ENCODE measurements around the gene SLC25A1. TPM values are rescaled to one million over a fixed set of nuclear protein-coding genes. Genes with fewer than 3 reads are reported as not detected.
"Not testable (repeated sequence)": the region's sequence is repeated elsewhere in the genome, so short reads cannot be mapped to it uniquely, and the experiment has no call there.

The SLC25A1 gene
- total RNA-seq, 1 donor from 2014 or later = 20.9 TPM

DNA sequence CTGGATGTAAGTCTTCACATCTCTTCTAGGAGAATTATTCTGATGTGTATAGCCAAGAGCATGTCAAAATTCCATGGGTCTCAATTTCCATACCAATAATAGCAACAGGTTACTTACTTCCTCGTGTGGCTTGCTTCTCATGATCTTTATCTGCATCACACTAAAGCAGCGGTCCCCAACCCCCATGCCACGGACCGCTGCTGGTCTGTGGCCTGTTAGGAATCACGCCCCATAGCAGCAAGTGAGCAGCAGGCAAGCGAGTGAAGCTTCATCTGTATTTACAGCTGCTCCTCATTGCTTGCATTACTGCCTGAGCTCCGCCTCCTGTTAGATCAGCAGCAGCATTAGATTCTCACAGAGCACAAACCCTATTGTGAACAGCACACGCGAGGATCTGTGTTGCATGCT lies 28.9 kb upstream of the SLC25A1 start:
- DNase-seq = no peak
- intact Hi-C loops (cut with micrococcal nuclease) = no loop called here
- Histone ChIP-seq H3K9me3 (replicated peaks) (no peaks in the 10 kb centered on the region), H3K4me3 (no peak overlapping the region), H3K36me3 (peaks cover 32% of the 10 kb centered on the region), H3K27me3 (ENCODE audit: low read depth) (no peaks in the 10 kb centered on the region), H3K27ac (replicated peaks) (no peak overlapping the region), H3K4me1 (no peaks in the 10 kb centered on the region)
- TF ChIP-seq, protein P1, sequence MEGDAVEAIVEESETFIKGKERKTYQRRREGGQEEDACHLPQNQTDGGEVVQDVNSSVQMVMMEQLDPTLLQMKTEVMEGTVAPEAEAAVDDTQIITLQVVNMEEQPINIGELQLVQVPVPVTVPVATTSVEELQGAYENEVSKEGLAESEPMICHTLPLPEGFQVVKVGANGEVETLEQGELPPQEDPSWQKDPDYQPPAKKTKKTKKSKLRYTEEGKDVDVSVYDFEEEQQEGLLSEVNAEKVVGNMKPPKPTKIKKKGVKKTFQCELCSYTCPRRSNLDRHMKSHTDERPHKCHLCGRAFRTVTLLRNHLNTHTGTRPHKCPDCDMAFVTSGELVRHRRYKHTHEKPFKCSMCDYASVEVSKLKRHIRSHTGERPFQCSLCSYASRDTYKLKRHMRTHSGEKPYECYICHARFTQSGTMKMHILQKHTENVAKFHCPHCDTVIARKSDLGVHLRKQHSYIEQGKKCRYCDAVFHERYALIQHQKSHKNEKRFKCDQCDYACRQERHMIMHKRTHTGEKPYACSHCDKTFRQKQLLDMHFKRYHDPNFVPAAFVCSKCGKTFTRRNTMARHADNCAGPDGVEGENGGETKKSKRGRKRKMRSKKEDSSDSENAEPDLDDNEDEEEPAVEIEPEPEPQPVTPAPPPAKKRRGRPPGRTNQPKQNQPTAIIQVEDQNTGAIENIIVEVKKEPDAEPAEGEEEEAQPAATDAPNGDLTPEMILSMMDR (IDR thresholded peaks at IDR 0.05; ENCODE audit: borderline replicate concordance) = no peak

DNA sequence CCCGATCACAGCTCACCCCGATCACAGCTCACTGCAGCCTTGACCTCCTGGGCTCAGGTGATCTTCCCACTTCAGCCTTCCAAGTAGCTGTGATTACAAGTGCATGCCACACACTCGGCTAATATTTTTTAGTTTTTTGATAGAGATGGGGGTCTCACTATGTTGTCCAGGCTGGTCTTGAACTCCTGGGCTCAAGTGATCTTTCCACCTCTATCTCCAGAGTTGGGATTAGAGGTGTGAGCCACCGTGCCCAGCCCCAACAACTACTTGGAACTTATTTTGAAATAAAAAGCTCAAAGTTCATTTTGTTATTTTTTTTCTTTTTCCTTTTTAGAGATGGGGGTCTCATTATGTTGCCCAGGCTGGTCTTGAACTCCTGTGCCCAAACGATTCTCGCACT lies 27.8 kb upstream of the SLC25A1 start:
- H3K9me3 ChIP-seq (replicated peaks) = no peaks in the 10 kb centered on the region
- no peak overlapping the region for H3K27ac ChIP-seq (replicated peaks)
- H3K4me3 ChIP-seq = no peak overlapping the region
- peaks cover 34% of the 10 kb centered on the region for H3K36me3 ChIP-seq
- no peaks in the 10 kb centered on the region for H3K27me3 ChIP-seq (ENCODE audit: low read depth)
- DNase-seq = no peak
- intact Hi-C loops (cut with micrococcal nuclease) = no loop called here
- TF ChIP-seq, protein P1 (IDR thresholded peaks at IDR 0.05; ENCODE audit: borderline replicate concordance) = no peak
- H3K4me1 ChIP-seq = no peaks in the 10 kb centered on the region

DNA sequence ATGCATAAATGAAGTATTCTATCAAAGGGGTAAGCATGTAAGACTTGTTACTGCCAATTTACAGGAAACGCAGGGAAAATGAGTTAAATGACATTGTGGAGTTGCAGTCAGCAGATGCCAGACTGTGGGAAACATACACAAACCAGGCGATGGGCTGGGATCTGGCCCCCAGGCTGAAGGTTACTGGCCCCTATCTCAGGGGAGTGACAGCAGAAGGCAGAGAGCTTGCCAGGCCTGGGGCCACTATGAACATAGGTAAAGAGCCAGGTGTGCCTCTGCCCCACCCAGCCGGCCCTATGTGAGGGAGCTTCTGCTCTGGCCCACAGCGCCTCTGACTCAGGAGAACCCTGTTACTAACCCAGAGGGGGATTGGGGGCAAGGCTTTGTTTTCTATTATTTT lies 26.1 kb upstream of the SLC25A1 start:
- Histone ChIP-seq H3K27ac (replicated peaks) (no peak overlapping the region), H3K9me3 (replicated peaks) (no peaks in the 10 kb centered on the region), H3K36me3 (peaks cover 32% of the 10 kb centered on the region), H3K27me3 (ENCODE audit: low read depth) (no peaks in the 10 kb centered on the region), H3K4me1 (no peaks in the 10 kb centered on the region), H3K4me3 (no peak overlapping the region)
- no peak for DNase-seq
- intact Hi-C loops (cut with micrococcal nuclease) = no loop called here
- TF ChIP-seq, protein P1 (IDR thresholded peaks at IDR 0.05; ENCODE audit: borderline replicate concordance) = no peak

DNA sequence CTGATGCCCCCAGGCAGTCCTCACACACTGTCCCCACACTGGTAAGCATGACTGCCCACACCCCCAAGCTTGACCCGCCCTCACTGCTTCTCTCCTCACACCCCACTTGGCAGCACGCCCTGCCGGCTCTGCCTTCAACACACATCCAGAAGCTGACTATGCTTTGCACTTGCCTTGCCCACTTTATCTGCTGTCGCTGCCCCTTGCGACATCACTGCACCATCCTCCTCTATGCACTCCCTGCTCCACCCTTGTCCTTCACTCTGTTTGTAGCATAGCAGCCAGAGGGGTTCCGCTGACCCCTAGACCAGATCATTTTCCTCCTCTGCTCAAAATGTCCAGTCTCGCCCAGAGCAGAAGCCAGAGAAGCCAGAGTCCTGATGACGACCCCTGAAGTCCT lies 25.3 kb upstream of the SLC25A1 start:
- TF ChIP-seq, protein P1 (IDR thresholded peaks at IDR 0.05; ENCODE audit: borderline replicate concordance) = no peak
- no peaks in the 10 kb centered on the region for H3K4me1 ChIP-seq
- no peaks in the 10 kb centered on the region for H3K27me3 ChIP-seq (ENCODE audit: low read depth)
- H3K27ac ChIP-seq (replicated peaks) = no peak overlapping the region
- no peak for DNase-seq
- intact Hi-C loops (cut with micrococcal nuclease) = no loop called here
- no peak overlapping the region for H3K4me3 ChIP-seq
- peaks cover 28% of the 10 kb centered on the region for H3K36me3 ChIP-seq
- H3K9me3 ChIP-seq (replicated peaks) = no peaks in the 10 kb centered on the region

DNA sequence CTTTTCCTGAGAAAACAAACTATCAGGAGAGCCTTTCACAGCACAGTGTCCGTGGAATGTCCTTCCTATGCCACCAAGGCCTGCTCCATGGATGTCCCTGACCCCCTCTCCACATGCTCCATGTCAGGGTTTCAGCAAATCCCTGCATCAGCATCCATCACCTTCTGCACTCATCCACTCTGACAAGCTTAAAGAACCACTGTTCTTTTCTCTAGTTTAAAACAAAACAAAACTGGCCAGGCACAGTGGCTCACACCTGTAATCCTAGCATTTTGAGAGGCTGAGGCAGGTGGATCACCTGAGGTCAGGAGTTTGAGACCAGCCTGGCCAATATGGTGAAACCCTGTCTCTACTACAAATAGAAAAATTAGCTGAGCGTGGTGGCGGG lies 24.3 kb upstream of the SLC25A1 start:
- H3K27ac ChIP-seq (replicated peaks); H3K9me3 ChIP-seq (replicated peaks); H3K4me3 ChIP-seq; H3K27me3 ChIP-seq (ENCODE audit: low read depth); DNase-seq; intact Hi-C loops (cut with micrococcal nuclease); H3K4me1 ChIP-seq: not testable (repeated sequence)
- H3K36me3 ChIP-seq = peaks cover 19% of the 10 kb centered on the region

DNA sequence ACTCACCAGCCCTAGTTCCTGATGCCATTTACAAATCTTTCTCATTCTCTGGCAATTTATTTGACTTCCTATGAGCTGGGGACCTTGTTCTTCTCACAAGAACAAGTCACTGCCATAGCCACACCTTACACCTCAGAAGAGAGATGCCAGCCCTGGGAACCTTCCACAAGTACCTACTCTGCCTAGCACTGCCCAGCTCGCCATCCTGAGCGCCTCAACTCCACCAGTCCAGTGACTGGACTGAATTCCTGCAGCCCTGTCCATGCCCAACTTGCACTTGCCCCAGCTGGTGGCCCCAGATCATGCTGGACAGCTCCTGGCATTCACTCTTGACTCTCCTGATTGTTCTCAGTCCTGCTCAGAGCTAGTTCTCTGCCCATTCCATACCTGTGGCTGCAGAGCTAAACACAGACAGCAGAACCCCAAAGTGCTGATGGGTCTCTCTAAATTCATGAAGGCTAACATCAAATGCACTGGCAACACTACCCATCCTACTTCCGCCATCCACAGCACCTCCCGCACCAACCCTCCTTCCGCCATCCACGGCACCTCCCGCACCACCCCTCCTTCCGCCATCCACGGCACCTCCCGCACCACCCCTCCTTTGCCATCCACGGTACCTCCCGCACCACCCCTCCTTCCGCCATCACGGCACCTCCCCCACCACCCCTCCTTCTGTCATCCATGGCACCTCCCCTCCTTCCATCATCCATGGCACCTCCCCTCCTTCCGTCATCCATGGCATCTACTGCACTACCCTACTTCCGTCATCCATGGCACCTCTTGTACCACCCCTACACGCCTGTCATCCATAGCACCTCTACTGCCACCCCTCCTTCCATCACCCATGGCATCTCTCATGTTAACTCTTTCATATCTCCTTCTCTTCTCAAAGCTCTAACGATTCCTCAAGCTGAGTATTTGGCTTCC lies 23.6 kb upstream of the SLC25A1 start:
- H3K27ac ChIP-seq (replicated peaks) = no peak overlapping the region
- no peaks in the 10 kb centered on the region for H3K4me1 ChIP-seq
- TF ChIP-seq, protein P1 (IDR thresholded peaks at IDR 0.05; ENCODE audit: borderline replicate concordance) = no peak
- no peak overlapping the region for H3K4me3 ChIP-seq
- H3K27me3 ChIP-seq (ENCODE audit: low read depth) = no peaks in the 10 kb centered on the region
- intact Hi-C loops (cut with micrococcal nuclease) = no loop called here
- H3K36me3 ChIP-seq = peaks cover 13% of the 10 kb centered on the region
- DNase-seq = no peak
- H3K9me3 ChIP-seq (replicated peaks) = no peaks in the 10 kb centered on the region
